MG63 (cell line): Measurements from ENCODE around the gene NSUN6. TPM values are rescaled to one million over a fixed set of nuclear protein-coding genes. Genes with fewer than 3 reads are reported as not detected.

Experiments
- DNase-seq: peaks from one replicate; pipeline ENCODE4 v3.0.0-alpha.2; 2020
- H3K27me3 ChIP-seq: fragments of 250-450 bp; sonication (Bioruptor Pico); 2 replicates; pipeline ENCODE4 v1.5.1; 2020; ENCODE audit warnings: mild to moderate bottlenecking, moderate library complexity
- H3K36me3 ChIP-seq: fragments of 250-450 bp; sonication (Bioruptor Pico); 2 replicates; pipeline ENCODE4 v1.5.1; 2020; ENCODE audit warnings: mild to moderate bottlenecking, moderate library complexity
- H3K4me3 ChIP-seq: fragments of 250-450 bp; sonication (Bioruptor Pico); 2 replicates; pipeline ENCODE4 v1.5.1; 2020; ENCODE audit warnings: mild to moderate bottlenecking, moderate library complexity
- H3K9me3 ChIP-seq: fragments of 250-450 bp; sonication (Bioruptor Pico); 2 replicates; pipeline ENCODE4 v1.5.1; 2020; ENCODE audit warnings: mild to moderate bottlenecking, moderate library complexity
- total RNA-seq: library from RNA; depleted of rRNA; stranded (reverse); fragments of >200 nt; shearing (Covaris generic); gene quantifications from 2 replicates; pipeline ENCODE4 v1.2.3, GENCODE V29; 2014; ENCODE audit warnings: low replicate concordance

The NSUN6 gene
- total RNA-seq, 1 experiment from 2014 or later = 8.4 TPM

GRCh38 chr10:18556522-18557147 is 94.8 kb downstream of the NSUN6 start:
- H3K9me3 ChIP-seq = peaks cover 6% of the 10 kb centered on the region; the same call in 1 of the 2 replicates

GRCh38 chr10:18554479-18554878 is 96.9 kb downstream of the NSUN6 start:
- H3K9me3 ChIP-seq = peaks cover 6% of the 10 kb centered on the region; the same call in 1 of the 2 replicates
- peaks cover 31% of the 10 kb centered on the region for H3K36me3 ChIP-seq
- H3K4me3 ChIP-seq = no peak overlapping the region
- DNase-seq = no peak
- H3K27me3 ChIP-seq = no peaks in the 10 kb centered on the region

More at GRCh38 chr10:18556522-18557147, 94.8 kb downstream of the NSUN6 start:
- no peak for DNase-seq
- H3K27me3 ChIP-seq = no peaks in the 10 kb centered on the region
- no peak overlapping the region for H3K4me3 ChIP-seq
- peaks cover 31% of the 10 kb centered on the region for H3K36me3 ChIP-seq

GRCh38 chr10:18551473-18551872 is 99.9 kb downstream of the NSUN6 start:
- H3K27me3 ChIP-seq = no peaks in the 10 kb centered on the region
- H3K4me3 ChIP-seq = no peak overlapping the region
- no peak for DNase-seq
- H3K9me3 ChIP-seq = peaks cover 6% of the 10 kb centered on the region; the same call in 1 of the 2 replicates
- peaks cover 22% of the 10 kb centered on the region for H3K36me3 ChIP-seq

- no peak for DNase-seq
- Histone ChIP-seq H3K4me3 (no peak overlapping the region), H3K36me3 (peaks cover 2% of the 10 kb centered on the region), H3K27me3 (no peaks in the 10 kb centered on the region), H3K9me3 (no peaks in the 10 kb centered on the region)
Observed at GRCh38 chr10:18549105-18549504, 102.3 kb downstream of the NSUN6 start.

GRCh38 chr10:18545621-18546305 is 105.6 kb downstream of the NSUN6 start:
- DNase-seq = no peak
- H3K27me3 ChIP-seq = no peaks in the 10 kb centered on the region
- peaks cover 5% of the 10 kb centered on the region; the same call in 1 of the 2 replicates for H3K36me3 ChIP-seq
- no peak overlapping the region for H3K4me3 ChIP-seq
- H3K9me3 ChIP-seq = no peaks in the 10 kb centered on the region

GRCh38 chr10:18542832-18543231 is 108.6 kb downstream of the NSUN6 start:
- Histone ChIP-seq H3K36me3 (peaks cover 5% of the 10 kb centered on the region; the same call in 1 of the 2 replicates), H3K4me3 (no peak overlapping the region), H3K9me3 (no peaks in the 10 kb centered on the region), H3K27me3 (no peaks in the 10 kb centered on the region)
- no peak for DNase-seq

- no peaks in the 10 kb centered on the region for H3K9me3 ChIP-seq
- peaks cover 5% of the 10 kb centered on the region; the same call in 1 of the 2 replicates for H3K36me3 ChIP-seq
- H3K4me3 ChIP-seq = no peak overlapping the region
- DNase-seq = no peak
- H3K27me3 ChIP-seq = no peaks in the 10 kb centered on the region
Observed at GRCh38 chr10:18540195-18540594, 111.2 kb downstream of the NSUN6 start.

- no peaks in the 10 kb centered on the region for H3K9me3 ChIP-seq
- H3K4me3 ChIP-seq = no peak overlapping the region
- DNase-seq = no peak
- H3K36me3 ChIP-seq = peaks cover 5% of the 10 kb centered on the region; the same call in 1 of the 2 replicates
- no peaks in the 10 kb centered on the region for H3K27me3 ChIP-seq
Observed at GRCh38 chr10:18539335-18539734, 112.1 kb downstream of the NSUN6 start.

- no peaks in the 10 kb centered on the region; the same call in 1 of the 2 replicates for H3K36me3 ChIP-seq
- no peak for DNase-seq
- H3K9me3 ChIP-seq = no peaks in the 10 kb centered on the region
- H3K4me3 ChIP-seq = no peak overlapping the region
- H3K27me3 ChIP-seq = no peaks in the 10 kb centered on the region
Observed at GRCh38 chr10:18533896-18534295, 117.5 kb downstream of the NSUN6 start.

GRCh38 chr10:18532881-18533535 is 118.4 kb downstream of the NSUN6 start:
- no peaks in the 10 kb centered on the region for H3K27me3 ChIP-seq
- no peaks in the 10 kb centered on the region; the same call in 1 of the 2 replicates for H3K36me3 ChIP-seq
- DNase-seq = no peak
- no peaks in the 10 kb centered on the region for H3K9me3 ChIP-seq
- H3K4me3 ChIP-seq = no peak overlapping the region

- no peak for DNase-seq
- no peak overlapping the region for H3K4me3 ChIP-seq
Observed at GRCh38 chr10:18528292-18528691, 123.1 kb downstream of the NSUN6 start.

GRCh38 chr10:18527687-18528086 is 123.7 kb downstream of the NSUN6 start:
- Histone ChIP-seq H3K9me3 (no peaks in the 10 kb centered on the region), H3K36me3 (no peaks in the 10 kb centered on the region), H3K4me3 (no peak overlapping the region), H3K27me3 (no peaks in the 10 kb centered on the region)
- DNase-seq = no peak

More at GRCh38 chr10:18528292-18528691, 123.1 kb downstream of the NSUN6 start:
- no peaks in the 10 kb centered on the region for H3K9me3 ChIP-seq
- no peaks in the 10 kb centered on the region for H3K27me3 ChIP-seq
- no peaks in the 10 kb centered on the region for H3K36me3 ChIP-seq

GRCh38 chr10:18523858-18524257 is 127.5 kb downstream of the NSUN6 start:
- no peak for DNase-seq
- Histone ChIP-seq H3K27me3 (no peaks in the 10 kb centered on the region), H3K9me3 (no peaks in the 10 kb centered on the region), H3K36me3 (no peaks in the 10 kb centered on the region), H3K4me3 (no peak overlapping the region)

GRCh38 chr10:18523025-18523424 is 128.4 kb downstream of the NSUN6 start:
- no peak for DNase-seq
- no peak overlapping the region for H3K4me3 ChIP-seq
- H3K27me3 ChIP-seq = no peaks in the 10 kb centered on the region
- H3K9me3 ChIP-seq = no peaks in the 10 kb centered on the region
- no peaks in the 10 kb centered on the region for H3K36me3 ChIP-seq

- Histone ChIP-seq H3K4me3 (no peak overlapping the region), H3K36me3 (no peaks in the 10 kb centered on the region), H3K9me3 (no peaks in the 10 kb centered on the region), H3K27me3 (no peaks in the 10 kb centered on the region)
- no peak for DNase-seq
Observed at GRCh38 chr10:18516851-18517250, 134.5 kb downstream of the NSUN6 start.

- Histone ChIP-seq H3K27me3 (no peaks in the 10 kb centered on the region), H3K9me3 (no peaks in the 10 kb centered on the region), H3K36me3 (no peaks in the 10 kb centered on the region), H3K4me3 (no peak overlapping the region)
- DNase-seq = no peak
Observed at GRCh38 chr10:18514537-18514936, 136.8 kb downstream of the NSUN6 start.

GRCh38 chr10:18508587-18508986 is 142.8 kb downstream of the NSUN6 start:
- no peaks in the 10 kb centered on the region for H3K36me3 ChIP-seq
- H3K4me3 ChIP-seq = no peak overlapping the region
- no peaks in the 10 kb centered on the region for H3K27me3 ChIP-seq
- DNase-seq = no peak
- H3K9me3 ChIP-seq = no peaks in the 10 kb centered on the region
